ENCODE data around the gene PARD3. TPM values are rescaled to one million over a fixed set of nuclear protein-coding genes. Genes with fewer than 3 reads are reported as not detected.

The PARD3 gene
- total and polyA plus RNA-seq, 7 donors = 20.2 to 84.4 (median 53.4) TPM

GRCh38 chr10:34728361-34728760 lies 86.7 kb downstream of the PARD3 start:
- Histone ChIP-seq H3K9me3 (no peaks in the 10 kb centered on the region), H3K36me3 (ENCODE audit: insufficient read depth in 1 of 2, low read depth in 1 of 2) (no peaks in the 10 kb centered on the region), H3K4me3 (no peak overlapping the region), H3K4me1 (peaks cover 63% of the 10 kb centered on the region), H3K27ac (no peak overlapping the region), H3K27me3 (ENCODE audit: insufficient read depth in 3 of 3, low read length in 2 of 3) (no peaks in the 10 kb centered on the region)
- no peak for DNase-seq
- WGBS, 3 donors = 93 to 95% (median 93%) methylated on average over 1 of the region's 1 CpG
- ATAC-seq = no peak
- no peak for TF ChIP-seq CTCF (IDR thresholded peaks at IDR 0.05)
- intact Hi-C loops (cut with DNase I) = no loop called here

- Histone ChIP-seq H3K27me3 (ENCODE audit: insufficient read depth in 3 of 3, low read length in 2 of 3) (no peaks in the 10 kb centered on the region), H3K9me3 (no peaks in the 10 kb centered on the region), H3K4me3 (no peak overlapping the region), H3K27ac (no peak overlapping the region), H3K4me1 (peaks cover 56% of the 10 kb centered on the region), H3K36me3 (ENCODE audit: insufficient read depth in 1 of 2, low read depth in 1 of 2) (no peaks in the 10 kb centered on the region)
- intact Hi-C loops (cut with DNase I) = no loop called here
- DNase-seq = no peak
- WGBS, 3 donors = 43 to 80% (median 58%) methylated on average over 9 of the region's 9 CpGs
- ATAC-seq = peak; percentile 33 to 48 (median 40)
- no peak for TF ChIP-seq CTCF (IDR thresholded peaks at IDR 0.05)
Observed at GRCh38 chr10:34727595-34728033, 87.5 kb downstream of the PARD3 start.

- DNase-seq (no peak), ATAC-seq (peak in 1 of 4 donors; percentile 8)
Observed at GRCh38 chr10:34726862-34727261, 88.2 kb downstream of the PARD3 start.

GRCh38 chr10:34723750-34724149 lies 91.3 kb downstream of the PARD3 start:
- Histone ChIP-seq H3K4me3 (no peak overlapping the region), H3K27ac (peak overlapping the region; percentile 37), H3K27me3 (ENCODE audit: insufficient read depth in 3 of 3, low read length in 2 of 3) (no peaks in the 10 kb centered on the region), H3K9me3 (no peaks in the 10 kb centered on the region), H3K4me1 (peaks cover 40% of the 10 kb centered on the region), H3K36me3 (ENCODE audit: insufficient read depth in 1 of 2, low read depth in 1 of 2) (no peaks in the 10 kb centered on the region)
- peak; percentile 46 for TF ChIP-seq CTCF (IDR thresholded peaks at IDR 0.05)
- ATAC-seq (peak; percentile 51 to 76 (median 75)), DNase-seq (no peak)
- WGBS, 3 donors = 49 to 52% (median 49%) methylated on average over 10 of the region's 10 CpGs
- intact Hi-C loops (cut with DNase I) = loop anchor here in 1 of 2 donors (2.0 kb wide), 1 partner anchor 91 kb away; the partner anchor contains the start of gene PARD3

More at GRCh38 chr10:34726862-34727261, 88.2 kb downstream of the PARD3 start:
- intact Hi-C loops (cut with DNase I) = no loop called here
- H3K9me3 ChIP-seq = no peaks in the 10 kb centered on the region
- H3K4me3 ChIP-seq = no peak overlapping the region
- H3K4me1 ChIP-seq = peaks cover 48% of the 10 kb centered on the region
- no peaks in the 10 kb centered on the region for H3K27me3 ChIP-seq (ENCODE audit: insufficient read depth in 3 of 3, low read length in 2 of 3)
- no peaks in the 10 kb centered on the region for H3K36me3 ChIP-seq (ENCODE audit: insufficient read depth in 1 of 2, low read depth in 1 of 2)
- no peak overlapping the region for H3K27ac ChIP-seq
- TF ChIP-seq CTCF (IDR thresholded peaks at IDR 0.05) = no peak

GRCh38 chr10:34722404-34722803 lies 92.7 kb downstream of the PARD3 start:
- no peak for DNase-seq
- Histone ChIP-seq H3K4me1 (peaks cover 34% of the 10 kb centered on the region), H3K27ac (no peak overlapping the region), H3K27me3 (ENCODE audit: insufficient read depth in 3 of 3, low read length in 2 of 3) (no peaks in the 10 kb centered on the region), H3K4me3 (no peak overlapping the region), H3K36me3 (ENCODE audit: insufficient read depth in 1 of 2, low read depth in 1 of 2) (no peaks in the 10 kb centered on the region), H3K9me3 (no peaks in the 10 kb centered on the region)
- no peak for TF ChIP-seq CTCF (IDR thresholded peaks at IDR 0.05)
- ATAC-seq = no peak
- intact Hi-C loops (cut with DNase I) = loop anchor here in 1 of 2 donors (2.0 kb wide), 1 partner anchor 92 kb away; the partner anchor contains the start of gene PARD3
- 66 to 87% (median 79%) methylated on average over 4 of the region's 4 CpGs for WGBS, 3 donors
